Measurements from ENCODE around the gene CILP2.

DNA sequence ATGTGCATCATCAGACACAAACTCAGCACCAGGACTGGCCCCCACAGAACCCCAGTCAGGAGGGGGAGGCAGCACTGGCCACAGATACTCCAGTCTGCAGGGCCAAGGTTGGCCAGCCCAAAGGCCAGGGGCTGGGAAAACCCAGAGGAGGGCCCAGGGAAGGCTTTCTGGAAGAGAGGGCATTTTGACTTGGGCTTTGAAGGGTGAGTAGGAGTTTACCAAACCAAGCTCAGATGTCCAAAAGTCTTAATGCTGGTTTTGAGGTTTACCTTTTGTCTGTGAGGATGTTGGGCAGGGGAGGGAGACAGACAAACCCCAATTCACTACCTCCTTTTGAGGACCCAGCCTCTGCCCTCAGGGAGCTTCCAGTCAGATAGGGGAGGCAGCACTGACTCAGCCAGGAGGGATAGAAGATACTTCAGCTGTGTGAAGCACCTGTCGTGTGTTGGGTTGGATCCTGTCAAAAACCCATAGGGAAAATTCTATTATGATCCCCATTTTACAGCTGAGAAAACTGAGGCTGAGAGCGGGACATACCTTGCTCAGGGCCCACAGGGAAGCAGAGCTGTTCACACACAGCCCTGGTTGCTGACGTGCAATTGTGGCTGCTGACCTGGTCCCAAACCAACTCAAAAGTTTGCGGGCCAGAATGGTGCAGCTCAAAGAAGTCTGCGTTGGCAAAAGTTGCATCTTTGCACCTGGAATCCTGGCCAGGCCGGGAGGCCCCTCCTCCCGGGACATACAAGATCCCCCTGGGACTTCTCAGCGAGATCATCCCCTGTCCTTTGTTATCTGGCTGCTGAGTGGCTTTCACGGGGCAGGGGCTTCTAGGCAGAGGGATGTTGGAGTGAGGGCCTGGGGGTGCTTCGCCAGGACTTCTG is 13.1 kb downstream of the CILP2 start:
- no peak for TF ChIP-seq EZH2phosphoT487 (IDR thresholded peaks at IDR 0.05; ENCODE audit: borderline replicate concordance, low read length)
- TF ChIP-seq, protein P1, sequence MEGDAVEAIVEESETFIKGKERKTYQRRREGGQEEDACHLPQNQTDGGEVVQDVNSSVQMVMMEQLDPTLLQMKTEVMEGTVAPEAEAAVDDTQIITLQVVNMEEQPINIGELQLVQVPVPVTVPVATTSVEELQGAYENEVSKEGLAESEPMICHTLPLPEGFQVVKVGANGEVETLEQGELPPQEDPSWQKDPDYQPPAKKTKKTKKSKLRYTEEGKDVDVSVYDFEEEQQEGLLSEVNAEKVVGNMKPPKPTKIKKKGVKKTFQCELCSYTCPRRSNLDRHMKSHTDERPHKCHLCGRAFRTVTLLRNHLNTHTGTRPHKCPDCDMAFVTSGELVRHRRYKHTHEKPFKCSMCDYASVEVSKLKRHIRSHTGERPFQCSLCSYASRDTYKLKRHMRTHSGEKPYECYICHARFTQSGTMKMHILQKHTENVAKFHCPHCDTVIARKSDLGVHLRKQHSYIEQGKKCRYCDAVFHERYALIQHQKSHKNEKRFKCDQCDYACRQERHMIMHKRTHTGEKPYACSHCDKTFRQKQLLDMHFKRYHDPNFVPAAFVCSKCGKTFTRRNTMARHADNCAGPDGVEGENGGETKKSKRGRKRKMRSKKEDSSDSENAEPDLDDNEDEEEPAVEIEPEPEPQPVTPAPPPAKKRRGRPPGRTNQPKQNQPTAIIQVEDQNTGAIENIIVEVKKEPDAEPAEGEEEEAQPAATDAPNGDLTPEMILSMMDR (conservative IDR thresholded peaks at IDR 0.05; ENCODE audit: low read depth, low read length) = no peak
- no peak for TF ChIP-seq EZH2 (IDR thresholded peaks at IDR 0.05; ENCODE audit: low read length, unreplicated experiment)

Data from PC-3 (cell line).